HG03196 (cell line): ENCODE measurements around the gene RSPH9.

Experiments used
- ATAC-seq: cut with Tn5 transposase; IDR thresholded peaks from one replicate; pipeline ENCODE4 v1.9.1; 2021; ENCODE audit not compliant: unreplicated experiment

RSPH9 gene

DNA sequence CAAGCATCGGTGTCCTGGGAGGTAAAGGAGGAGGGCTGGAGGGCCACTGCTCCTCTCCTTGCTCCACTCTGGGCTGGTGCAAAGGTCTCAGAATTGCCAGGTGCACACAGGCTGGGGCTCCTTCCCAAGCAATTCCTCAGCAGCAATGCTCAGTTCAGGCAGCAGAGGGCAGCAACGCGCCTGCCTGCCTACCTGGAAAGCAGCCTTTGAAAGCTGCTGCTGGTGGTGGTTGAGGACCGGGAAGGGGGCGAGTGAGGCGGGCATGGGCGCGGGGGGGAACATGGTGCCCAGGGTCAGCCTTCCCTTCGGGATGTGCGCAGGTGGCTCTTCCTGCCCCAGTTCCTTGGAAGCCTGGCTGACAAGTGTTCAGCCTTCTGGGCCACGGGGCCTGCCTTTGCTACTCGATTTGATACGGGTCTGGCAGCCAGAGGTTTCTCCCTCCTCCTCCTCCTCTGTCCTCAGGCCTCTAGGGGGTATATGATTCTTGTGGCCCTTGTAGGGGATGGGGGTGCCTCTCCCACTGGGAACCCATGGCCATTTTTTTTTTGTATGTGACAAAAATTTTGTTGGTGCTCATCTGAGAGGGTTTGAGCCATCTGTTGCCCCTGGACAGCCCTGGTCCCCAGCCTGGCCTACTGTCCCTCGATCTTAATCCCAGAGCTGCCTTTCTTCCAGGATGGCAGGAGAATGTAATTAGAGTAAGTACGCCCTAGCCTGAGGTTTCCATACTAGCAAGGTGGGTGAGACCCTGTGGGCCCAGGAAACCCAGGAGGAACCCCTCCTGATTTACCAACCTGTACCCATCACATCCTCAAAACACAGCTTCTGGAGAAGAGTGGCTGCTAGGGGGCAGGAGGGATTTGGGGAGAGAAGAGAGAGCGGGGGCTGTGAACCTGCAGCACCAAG lies 22.7 kb downstream of the RSPH9 start:
- peak; percentile 36 for ATAC-seq

- peak; percentile 41 for ATAC-seq
Observed at GRCh38 chr6:43668151-43669028, 23.6 kb downstream of the RSPH9 start.

- ATAC-seq = no peak
Observed at GRCh38 chr6:43669050-43669921, 24.4 kb downstream of the RSPH9 start.

DNA sequence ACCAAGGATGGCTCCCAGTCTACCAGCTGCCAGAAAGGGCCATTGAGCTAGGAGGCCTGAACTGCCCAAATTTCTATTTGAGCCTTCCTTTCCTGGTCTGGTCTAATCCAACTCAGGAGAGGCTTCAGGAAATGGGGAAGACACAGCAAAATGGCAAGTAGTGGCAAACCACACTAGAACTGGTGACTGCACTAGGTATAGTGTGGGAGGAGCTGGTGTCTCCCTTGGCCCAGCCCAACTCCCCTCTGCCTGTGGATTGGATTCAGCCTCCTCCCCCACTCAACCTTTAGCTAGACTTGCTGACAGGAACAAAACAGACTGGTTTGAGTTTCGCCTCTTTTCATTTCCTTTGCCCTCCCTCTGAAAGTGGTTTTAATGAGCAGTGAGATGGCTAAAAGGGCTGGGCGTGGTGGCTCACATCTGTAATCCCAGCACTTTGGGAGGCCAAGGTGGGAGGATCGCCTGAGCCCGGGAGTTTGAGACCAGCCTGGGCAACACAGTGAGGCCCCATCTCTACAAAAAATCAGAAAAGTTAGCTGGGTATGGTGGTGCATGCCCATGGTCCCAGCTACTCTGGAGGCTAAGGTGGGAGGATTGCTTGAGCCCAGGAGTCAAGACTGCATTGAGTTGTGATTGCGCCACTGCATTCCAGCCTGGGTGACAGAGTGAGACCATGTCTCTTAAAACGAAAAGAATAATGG lies 25.2 kb downstream of the RSPH9 start:
- ATAC-seq = no peak

GRCh38 chr6:43670623-43670986 lies 25.8 kb downstream of the RSPH9 start:
- ATAC-seq = no peak

DNA sequence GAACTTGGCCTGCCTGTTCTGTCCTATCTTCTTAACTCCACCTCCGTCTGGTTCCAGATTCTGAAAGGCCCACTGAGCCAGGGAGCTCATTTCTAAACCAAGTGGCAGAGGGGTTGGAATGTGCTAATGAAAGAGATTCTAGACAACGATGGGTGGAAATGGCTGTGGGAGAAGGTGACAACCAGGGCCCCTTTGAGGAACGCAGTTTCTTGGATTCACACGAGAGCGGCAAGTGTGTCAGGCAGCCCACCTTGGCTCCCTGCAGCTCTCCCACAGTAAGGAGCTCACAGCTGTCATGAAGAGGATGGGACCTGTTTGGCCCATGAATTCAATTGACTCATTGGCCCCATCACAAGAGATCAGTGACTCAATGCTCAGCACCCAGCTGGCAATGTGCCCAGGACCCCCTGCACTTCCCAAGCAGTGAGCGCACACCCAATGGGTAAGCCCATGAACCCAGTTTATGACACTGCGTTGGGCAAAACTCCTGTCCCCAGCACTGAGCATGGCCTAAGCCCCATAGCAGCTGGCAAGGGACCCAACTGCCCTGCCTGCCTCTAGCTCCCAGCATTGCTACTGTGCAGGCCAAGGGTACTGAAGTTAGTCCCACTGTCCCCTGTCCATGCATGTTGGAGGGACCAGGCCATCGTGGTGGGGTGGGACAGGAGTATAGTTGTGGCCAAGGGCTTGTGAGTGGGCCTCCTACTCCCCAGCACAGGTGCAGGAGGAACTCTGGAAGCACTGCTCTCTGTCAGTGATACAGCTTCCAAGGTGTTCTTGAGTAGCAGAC lies 26.4 kb downstream of the RSPH9 start:
- ATAC-seq = no peak

GRCh38 chr6:43671801-43672690 lies 27.2 kb downstream of the RSPH9 start:
- no peak for ATAC-seq

DNA sequence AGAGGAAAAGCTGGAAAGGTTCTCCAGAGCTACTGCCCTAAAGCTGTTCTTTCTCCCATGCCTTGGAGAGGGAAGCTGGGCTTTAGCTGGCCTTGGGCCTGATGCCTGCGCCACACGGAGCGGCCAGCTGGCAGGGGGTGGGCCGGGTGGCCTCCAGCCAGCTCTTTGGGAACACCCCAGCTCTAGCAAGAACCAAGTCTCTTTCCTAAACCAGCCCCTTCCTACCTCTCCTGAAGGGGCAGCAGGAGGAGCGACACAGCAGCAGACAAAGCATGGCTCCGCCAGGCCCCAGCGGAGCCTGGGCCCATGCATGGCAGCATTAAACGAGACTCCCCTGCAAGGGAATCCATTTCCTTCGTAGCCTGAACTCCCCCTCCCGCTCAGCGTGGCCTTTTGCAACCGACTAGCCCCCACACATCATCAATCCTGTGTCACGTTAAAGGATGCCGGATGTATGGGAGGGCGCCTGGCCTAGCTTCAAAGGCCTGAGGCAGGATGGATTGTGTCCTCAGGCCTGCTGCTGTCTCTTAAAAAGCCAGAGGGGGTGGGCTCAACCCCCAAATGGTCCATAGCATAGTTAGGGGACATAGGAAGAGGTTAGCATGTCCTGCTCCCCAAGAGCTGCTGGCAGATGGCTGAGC lies 28.7 kb downstream of the RSPH9 start:
- ATAC-seq = no peak

DNA sequence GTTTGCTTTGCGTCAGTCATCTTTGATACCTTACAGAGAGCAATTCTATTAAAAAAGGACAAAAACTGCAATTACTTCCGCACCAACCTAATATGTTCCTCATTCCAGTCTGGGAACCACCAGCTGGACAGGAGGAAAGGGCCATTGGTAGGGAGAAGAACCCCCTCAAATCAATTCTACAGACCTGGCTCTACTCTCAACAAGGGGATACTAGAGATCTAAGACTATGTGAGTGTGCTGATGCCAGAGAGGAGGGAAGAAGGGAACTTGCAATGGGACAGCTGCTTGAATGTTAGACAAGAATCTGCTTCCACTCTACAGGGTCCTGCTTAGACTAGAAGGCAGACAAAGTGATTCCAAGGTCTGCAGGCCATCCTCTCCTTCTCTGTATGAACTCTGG lies 29.5 kb downstream of the RSPH9 start:
- ATAC-seq = no peak

DNA sequence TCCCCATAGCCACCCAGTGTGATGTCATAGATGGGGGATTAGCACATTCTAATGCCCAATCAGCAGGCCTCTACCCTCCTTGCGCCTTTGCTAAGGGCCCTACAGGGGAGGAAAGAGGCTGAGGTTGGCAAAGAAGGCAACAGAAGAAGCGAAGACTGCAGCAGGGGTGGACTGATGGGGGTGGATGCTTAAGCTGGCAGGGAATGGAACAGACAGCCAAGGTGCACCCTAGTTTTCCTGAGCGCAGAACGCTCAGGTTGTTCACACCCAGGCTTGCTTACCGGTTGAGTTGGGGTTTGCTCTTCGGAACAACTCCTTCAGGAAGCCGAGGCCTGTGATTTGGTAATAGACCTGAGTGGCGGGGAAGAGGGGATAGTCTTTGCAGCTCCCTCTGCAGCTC lies 30.1 kb downstream of the RSPH9 start:
- ATAC-seq = no peak

GRCh38 chr6:43676962-43677606 lies 32.2 kb downstream of the RSPH9 start:
- no peak for ATAC-seq

DNA sequence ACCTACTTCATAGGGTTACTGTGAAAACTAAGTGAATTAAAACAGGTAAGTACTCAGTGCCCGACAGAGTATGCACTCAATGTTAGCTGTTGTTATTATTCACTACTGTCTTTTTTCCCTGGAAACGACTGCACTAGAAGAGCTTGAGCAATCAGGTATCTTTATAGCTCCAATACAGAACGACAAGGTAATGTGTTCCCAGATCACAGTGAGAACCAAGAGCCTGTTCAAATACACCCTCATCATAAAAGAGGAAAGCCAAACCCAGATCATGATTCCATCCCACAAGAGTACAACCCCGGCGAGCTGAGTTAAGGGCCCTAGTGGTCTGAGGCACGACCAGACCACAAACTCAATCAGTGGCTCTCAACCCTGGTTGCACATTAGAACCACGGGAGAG lies 32.9 kb downstream of the RSPH9 start:
- ATAC-seq = no peak

- ATAC-seq = no peak
Observed at GRCh38 chr6:43678341-43678740, 33.5 kb downstream of the RSPH9 start.

DNA sequence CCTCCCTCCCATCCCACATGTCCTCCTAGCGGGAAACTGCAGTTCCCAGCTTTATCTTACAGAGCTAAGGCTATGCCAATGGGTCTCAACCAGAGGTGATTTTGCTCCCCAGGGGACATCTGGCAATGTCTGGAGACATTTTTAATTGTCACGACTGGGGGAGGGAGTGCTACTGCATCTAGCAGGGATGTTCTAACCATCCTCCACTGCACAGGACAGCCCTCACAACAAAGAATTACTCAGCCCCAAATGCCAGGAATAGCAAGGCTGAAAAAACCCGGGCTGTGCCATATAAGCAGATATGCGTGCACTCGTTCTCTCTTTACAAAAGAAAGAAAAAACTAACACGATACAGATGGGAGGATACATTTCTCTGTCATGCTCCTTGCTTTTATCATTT lies 34.2 kb downstream of the RSPH9 start:
- ATAC-seq = no peak

DNA sequence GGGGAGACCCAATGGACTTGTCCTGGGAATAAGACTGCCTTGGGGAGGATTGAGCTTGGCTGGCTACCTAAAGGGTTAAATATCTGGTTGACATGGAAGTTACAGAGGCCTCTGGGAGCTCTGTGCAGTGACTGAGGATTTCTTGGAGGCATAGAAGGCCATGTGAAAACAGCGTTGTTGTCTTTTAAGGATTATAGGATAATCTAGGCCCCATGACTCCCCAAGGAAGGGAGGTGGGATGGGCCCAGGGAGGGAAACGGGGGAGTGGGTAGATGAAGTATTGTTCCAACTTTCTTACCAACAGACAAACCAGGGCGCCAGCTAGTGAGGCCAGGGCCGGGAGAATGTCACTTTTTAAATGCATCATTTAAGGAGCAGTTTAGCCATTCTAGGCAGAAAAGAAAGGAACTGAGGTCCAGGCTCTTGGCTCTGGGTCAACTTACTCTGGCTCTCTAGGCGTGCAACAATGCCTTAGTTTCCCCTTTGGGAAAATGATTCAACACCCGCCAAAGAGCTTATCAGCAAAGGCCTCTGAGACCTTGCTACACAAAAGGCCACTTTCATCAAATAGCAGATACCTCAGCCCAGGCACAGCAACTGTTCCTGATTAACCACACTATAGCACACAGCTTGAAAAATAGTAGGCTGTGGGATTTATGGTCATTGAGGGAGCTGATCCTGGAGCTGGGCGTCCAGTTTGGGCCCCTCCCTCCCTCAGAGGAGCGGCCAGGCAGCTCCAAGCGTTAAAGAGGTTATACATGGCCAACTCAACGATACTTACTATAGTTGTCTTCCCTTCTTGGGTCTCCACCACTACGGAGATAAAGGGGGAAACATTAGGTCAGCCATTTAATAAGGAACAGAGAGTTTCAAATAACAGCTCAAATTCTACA lies 35.7 kb downstream of the RSPH9 start:
- ATAC-seq = no peak

DNA sequence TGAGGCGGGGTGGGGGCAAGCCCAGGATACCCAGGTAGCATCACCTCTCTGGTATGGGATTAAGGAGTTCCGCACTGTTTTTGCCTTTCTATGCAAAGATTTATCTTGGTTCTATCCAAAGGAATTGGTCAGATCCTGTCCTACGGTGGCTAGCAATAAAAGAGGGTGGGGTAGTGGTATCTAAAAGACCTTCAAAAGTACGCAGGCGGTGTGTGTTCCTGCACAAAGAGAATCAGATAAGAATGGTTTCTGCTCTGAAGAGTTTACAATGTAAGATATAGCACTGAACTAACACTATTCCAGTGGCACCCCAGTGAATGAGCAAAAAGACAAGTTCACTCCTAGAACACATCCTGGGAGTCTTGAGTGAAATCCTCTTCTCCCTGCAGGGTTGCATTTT lies 36.5 kb downstream of the RSPH9 start:
- ATAC-seq = no peak
